Transverse colon (tissue), 4 donors: ENCODE results near the gene SETX.

Experiments used
- EP300 ChIP-seq: sonication (generic); formaldehyde crosslinking; IDR thresholded peaks from one replicate; pipeline ENCODE4 v1.6.1; 2017; ENCODE audit warnings: antibody characterized with exemption, low read depth
- POLR2AphosphoS5 ChIP-seq, 3 donors: sonication (generic); formaldehyde crosslinking; IDR thresholded peaks; one replicate each; pipeline ENCODE4 v1.6.1; 2016; ENCODE audit warnings: antibody characterized with exemption in 3 of 3
- TF ChIP-seq, protein P1 (sequence below), 5 experiments: fragments of 200-600 bp in 3 of 5; fragments of 450-650 bp in 2 of 5; sonication (generic) in 3 of 5; IDR thresholded peaks; 1 replicate in 2 of 5; 2 replicates in 3 of 5; pipeline ENCODE4 v1.5.1; 2016 to 2017; ENCODE audit warnings: antibody characterized with exemption in 5 of 5, inconsistent platforms in 3 of 5, mild to moderate bottlenecking in 2 of 5, moderate library complexity in 1 of 5

DNA sequence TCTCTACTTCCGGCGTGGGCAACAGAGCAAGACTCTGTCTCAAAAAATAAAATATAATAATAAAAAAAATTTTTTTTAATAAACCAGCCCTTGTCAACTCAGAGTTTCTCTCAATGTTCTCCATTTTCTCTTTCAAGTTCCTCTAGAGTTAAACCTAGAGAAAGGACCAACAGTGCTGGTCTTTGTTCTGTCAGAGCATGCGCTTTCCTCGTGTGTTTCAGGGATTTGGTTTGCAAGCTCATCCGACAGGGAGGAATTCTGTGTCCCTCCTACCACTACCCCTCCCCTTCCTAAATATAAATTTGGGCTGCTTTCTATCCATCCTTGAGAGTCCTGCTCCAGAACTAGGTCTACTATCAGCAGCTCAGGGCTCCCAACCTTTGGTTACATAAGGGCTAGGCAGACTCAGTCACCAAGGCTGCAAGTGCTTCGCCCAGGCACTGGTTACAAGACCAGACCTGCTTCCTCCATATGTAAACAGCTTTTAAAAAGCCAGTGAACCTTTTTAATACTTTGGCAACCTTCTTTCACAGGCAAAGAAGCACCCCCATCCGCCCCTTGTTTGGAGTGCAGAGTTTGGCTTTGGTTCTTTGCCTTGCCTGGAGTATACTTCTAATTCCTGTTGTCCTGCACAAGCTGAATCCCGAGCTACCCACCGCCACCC, 13.5 kb downstream of the SETX start:
- TF ChIP-seq, protein P1, sequence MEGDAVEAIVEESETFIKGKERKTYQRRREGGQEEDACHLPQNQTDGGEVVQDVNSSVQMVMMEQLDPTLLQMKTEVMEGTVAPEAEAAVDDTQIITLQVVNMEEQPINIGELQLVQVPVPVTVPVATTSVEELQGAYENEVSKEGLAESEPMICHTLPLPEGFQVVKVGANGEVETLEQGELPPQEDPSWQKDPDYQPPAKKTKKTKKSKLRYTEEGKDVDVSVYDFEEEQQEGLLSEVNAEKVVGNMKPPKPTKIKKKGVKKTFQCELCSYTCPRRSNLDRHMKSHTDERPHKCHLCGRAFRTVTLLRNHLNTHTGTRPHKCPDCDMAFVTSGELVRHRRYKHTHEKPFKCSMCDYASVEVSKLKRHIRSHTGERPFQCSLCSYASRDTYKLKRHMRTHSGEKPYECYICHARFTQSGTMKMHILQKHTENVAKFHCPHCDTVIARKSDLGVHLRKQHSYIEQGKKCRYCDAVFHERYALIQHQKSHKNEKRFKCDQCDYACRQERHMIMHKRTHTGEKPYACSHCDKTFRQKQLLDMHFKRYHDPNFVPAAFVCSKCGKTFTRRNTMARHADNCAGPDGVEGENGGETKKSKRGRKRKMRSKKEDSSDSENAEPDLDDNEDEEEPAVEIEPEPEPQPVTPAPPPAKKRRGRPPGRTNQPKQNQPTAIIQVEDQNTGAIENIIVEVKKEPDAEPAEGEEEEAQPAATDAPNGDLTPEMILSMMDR (IDR thresholded peaks at IDR 0.05): no peak
- TF ChIP-seq POLR2AphosphoS5 (IDR thresholded peaks at IDR 0.05) (no peak), EP300 (no peak)
